Inflammatory macrophage (primary cell): Measurements from ENCODE around the gene GEMIN2.
"Not testable (repeated sequence)": the region's sequence is repeated elsewhere in the genome, so short reads cannot be mapped to it uniquely, and the experiment has no call there.

Source experiments
- DNase-seq, 2 donors: peaks; one replicate each; pipeline ENCODE4 v3.0.0-alpha.2; 2020 to 2022
- total RNA-seq, 18 experiments: gene quantifications; one replicate each; lab custom pipeline; 2026; ENCODE audit warnings: mixed read lengths in 6 of 18, inconsistent platforms in 2 of 18; lab: John Stamatoyannopoulos, UW

Gene GEMIN2, protein sequence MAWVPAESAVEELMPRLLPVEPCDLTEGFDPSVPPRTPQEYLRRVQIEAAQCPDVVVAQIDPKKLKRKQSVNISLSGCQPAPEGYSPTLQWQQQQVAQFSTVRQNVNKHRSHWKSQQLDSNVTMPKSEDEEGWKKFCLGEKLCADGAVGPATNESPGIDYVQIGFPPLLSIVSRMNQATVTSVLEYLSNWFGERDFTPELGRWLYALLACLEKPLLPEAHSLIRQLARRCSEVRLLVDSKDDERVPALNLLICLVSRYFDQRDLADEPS
- total RNA-seq, result 1.5 to 7.5 (median 5.9) reads per million in 18 experiments

GRCh38 chr14:39114073-39114838, at the start of gene GEMIN2:
TSS of gene GEMIN2 (plus strand) at chr14:39114323. CDS start at chr14:39114339, 16 bp downstream.
- peak; percentile 98 for DNase-seq

- DNase-seq, result not testable (repeated sequence)
Observed at GRCh38 chr14:39069169-39069805, 44.8 kb upstream of the GEMIN2 start.

GRCh38 chr14:39069923-39070322, 44.2 kb upstream of the GEMIN2 start:
- no peak for DNase-seq

GRCh38 chr14:39071096-39071495, 43.0 kb upstream of the GEMIN2 start:
- no peak for DNase-seq

DNA sequence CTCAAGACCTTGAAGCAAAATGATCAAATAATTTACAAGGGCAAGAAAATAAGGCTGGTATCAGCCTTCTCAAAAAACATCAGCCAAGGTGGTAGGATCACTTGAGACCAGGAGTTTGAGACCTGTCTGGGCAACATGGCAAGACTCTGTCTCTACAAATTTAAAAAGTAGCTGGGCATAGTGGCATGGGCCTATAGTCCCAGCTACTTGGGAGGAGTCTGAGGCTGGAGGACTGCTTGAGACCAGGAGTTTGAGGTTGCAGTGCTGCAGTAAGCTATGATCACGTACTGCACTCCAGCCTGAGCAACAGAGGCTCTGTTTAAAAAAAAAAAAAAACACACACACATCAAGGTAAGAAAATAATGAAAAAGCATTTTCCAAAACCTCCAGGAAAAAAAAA, 33.2 kb upstream of the GEMIN2 start:
- DNase-seq, result no peak

GRCh38 chr14:39083127-39083526, 31.0 kb upstream of the GEMIN2 start:
- DNase-seq, result no peak

DNA sequence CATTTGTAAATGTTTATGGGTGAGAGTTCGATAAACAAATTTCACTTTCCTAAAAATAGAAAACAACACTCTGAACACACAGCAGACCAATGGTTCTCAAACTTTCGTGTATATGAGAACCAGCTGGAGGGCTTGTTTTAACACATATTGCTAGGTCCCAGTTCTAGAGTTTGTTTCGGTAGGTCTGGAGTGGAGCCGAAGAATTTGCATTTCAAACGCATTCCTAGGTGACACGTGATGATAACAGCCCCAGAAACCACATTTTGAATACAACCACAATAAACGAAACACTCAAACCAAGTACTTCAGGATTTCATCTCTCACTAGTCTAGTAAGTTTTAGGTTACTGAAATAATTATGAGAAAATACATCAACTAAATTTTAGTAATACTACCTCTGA, 28.2 kb upstream of the GEMIN2 start:
- DNase-seq, result no peak

- DNase-seq, result no peak
Observed at GRCh38 chr14:39087493-39087892, 26.6 kb upstream of the GEMIN2 start.

- no peak for DNase-seq
Observed at GRCh38 chr14:39090548-39091111, 23.5 kb upstream of the GEMIN2 start.

GRCh38 chr14:39091716-39092115, 22.4 kb upstream of the GEMIN2 start:
- DNase-seq, result no peak

DNA sequence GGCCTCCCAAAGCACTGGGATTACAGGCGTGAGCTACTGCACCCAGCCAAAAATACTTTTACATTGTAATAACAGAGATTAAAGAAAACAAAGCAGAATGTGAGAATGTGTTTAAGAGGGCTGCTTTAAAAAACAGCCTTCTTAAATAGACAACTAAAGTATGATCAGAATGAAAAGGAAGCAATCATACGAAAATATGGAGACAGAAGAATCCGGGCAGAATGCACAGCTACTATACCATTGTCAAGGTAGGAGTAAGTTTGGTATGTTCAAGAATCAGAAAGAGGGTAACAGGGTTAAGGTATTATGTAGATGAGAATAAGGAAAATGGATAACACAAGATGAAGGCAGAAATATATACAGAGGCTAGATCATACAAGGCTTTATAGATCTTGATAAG, 19.6 kb upstream of the GEMIN2 start:
- DNase-seq, result no peak

DNA sequence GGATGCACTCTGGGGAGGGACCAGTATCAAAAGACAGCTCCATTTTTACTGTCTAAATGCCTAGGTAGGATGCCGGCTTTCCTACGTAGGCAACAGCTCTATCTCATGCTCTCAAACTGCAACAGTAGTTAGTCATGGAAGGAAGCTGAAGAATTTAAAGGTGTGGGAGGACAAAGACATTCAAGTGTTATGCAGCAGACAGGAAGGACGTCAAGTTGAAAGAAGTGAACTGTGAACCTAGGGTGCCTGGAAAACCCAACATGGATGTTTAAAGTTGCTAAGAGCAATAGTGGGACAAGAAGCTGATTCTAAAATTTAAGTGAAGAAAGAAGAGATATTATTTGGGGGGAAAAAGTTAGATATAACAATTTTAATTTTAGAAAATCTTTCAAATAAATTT, 17.0 kb upstream of the GEMIN2 start:
- peak in 1 of 2 donors; percentile 2 for DNase-seq

DNA sequence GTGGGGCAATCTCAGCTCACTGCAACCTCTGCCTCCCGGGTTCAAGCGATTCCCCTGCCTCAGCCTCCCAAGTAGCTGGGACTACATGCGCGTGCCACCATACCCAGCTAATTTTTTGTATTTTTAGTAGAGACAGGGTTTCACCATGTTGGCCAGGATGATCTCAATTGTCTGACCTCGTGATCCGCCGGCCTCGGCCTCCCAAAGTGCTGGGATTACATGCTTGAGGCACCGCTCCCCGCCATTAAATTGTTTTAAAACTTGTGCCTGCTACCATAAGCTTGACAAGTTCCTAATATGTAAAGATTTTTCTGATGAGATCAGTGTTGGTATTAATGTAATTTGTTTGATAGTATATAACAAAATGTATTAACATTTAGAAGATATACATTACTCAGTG, 14.9 kb upstream of the GEMIN2 start:
- DNase-seq, result not testable (repeated sequence)

DNA sequence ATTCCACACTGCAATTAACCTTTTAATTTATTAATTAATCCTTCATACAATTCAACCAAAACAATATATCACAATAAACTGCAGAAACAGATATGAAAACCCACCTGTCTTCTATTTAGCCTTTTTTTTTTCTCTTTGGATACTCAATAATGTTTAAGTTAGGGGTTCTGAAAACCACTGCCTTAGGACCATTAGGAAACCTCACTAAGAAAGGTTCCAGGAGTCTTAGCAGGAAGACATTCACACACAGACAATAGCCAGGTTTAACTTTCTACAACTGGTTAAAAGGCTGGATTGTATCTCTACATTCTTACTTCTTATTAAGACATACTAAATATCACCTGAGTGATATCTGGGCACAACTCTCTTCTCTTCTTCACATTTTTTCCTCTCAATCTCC, 14.4 kb upstream of the GEMIN2 start:
- DNase-seq, result no peak

DNA sequence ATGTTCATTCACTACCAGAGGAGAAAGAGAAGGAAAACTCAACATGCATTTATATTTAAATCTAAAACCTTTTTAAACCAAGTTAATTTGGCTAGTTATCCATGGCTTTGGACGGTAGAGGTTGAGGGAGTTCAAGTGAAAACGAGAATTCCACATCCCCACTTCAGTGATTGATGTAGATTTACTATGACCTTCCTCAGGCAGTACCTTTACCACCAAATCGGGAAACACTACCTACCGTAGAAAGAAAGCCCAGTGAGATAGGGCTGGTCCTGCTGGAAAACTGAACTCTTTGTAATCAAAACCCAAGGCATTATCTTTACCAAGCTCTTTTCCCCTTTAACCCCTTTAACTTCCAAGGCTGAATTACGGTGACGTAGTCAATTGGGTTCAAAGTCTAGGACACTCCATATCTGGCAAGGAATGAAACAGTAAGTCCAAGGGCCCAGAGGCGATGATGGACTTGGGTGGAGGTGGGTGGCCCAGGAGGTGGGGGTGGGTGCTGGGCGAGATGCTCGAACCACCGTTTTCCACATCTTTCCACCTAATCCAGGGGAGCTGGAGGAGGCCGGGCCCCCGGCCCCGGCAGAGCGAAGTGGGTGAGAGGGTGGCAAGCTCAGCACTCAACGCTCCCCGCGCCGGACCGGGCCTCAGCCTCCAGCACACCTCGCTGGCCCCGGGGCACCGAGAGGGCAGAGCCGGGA, 11.7 kb upstream of the GEMIN2 start:
- peak; percentile 0 to 15 for DNase-seq

DNA sequence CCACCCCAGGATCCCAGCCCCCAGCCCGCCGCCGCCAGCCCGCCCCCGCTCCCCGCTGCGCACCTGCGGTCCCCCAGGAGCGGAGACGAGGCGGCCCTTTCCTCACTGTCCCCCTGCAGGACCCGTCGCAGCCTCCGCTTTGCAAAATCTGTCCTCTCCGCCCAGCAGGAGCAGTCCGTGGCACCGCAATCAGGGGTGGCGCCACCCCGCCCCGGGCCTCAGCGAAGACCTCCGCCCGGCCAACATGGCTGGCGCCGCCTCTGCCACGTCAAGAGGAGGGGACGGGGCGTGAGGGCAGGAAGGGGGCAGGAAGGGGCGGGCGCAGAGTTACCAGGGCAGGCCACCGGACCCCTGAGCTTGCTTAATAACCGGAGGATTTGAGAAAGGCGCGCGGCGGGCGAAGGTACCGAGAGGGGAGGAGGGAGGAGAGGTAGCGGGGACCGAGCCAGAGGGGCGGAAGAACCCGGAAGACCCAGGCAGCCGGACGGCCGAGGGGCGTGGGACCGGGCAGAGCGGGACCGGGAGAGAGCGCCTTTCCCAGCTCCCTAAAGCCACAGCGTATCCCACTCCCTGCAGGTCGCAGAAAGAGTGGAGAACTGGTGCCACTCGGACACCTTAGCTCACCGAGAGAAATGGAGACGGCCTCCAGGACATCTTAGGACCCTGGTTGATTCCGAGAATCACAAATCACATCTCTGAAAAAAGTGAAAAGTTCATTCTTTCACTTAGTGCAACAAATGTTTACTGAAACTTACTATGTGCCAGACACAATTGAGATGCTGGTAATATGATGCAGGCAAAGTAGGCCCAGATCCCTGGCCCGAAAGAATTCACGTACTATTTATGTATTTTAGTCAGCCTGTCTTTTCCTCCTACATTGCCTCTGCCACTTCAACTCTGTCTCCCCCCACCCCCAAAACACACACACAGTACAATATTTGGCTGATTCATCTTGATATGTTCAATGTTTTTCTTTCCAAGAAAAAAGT, 10.9 kb upstream of the GEMIN2 start, which contains the start of gene SEC23A:
SEC23A (minus strand) TSS at position 267 of the 989 bp plus-strand sequence. CDS start 7,117 bp downstream, outside the sequence.
- peak; percentile 82 to 84 for DNase-seq

GRCh38 chr14:39104078-39104801, 9.9 kb upstream of the GEMIN2 start:
- DNase-seq, result not testable (repeated sequence)

- DNase-seq, result peak in 1 of 2 donors; percentile 5
Observed at GRCh38 chr14:39107591-39107996, 6.5 kb upstream of the GEMIN2 start.

DNA sequence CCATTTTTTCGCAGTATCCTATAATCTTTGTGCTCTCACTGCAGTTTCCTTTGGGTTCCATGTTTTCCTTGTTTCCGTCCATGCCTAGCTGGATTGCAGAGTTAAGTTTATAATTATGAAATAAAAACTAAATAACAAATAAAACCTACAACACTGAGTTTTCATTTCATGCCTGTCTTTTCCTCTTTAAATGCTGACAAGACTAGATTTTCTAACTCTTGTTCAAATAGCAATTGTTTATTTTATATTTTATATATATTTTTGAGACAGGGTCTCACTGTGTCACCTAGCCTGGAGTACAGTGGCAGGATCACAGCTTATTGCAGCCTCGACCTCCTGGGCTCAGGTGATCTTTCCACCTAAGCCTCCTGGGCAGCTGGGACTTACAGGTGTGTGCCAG, 5.3 kb upstream of the GEMIN2 start:
- no peak for DNase-seq
